HEK293 (cell line): ENCODE measurements around the gene CIB4.

Experiments
- CTCF ChIA-PET: fragments of 350-600 bp; formaldehyde crosslinking; extraction: SDS; loops from one replicate; lab custom pipeline; 2021; ENCODE audit warnings: antibody characterized with exemption; lab: Yijun Ruan, JAX
- POLR2A ChIA-PET: fragments of 300-600 bp; formaldehyde crosslinking; extraction: SDS; loops from one replicate; lab custom pipeline; 2020; ENCODE audit warnings: antibody characterized with exemption, inconsistent platforms; lab: Yijun Ruan, JAX
- H3K27ac ChIP-seq: fragments of 200-500 bp; sonication (Bioruptor generic); 2 replicates; pipeline ENCODE4 v1.5.1; 2014; ENCODE audit warnings: low read depth, low read length, control low read depth, inconsistent platforms; ENCODE audit errors: extremely low read depth
- H3K36me3 ChIP-seq, 2 experiments: fragments of 200-500 bp in 1 of 2; sonication (Bioruptor generic) in 1 of 2; 1 replicate in 1 of 2; 2 replicates in 1 of 2; pipeline ENCODE4 v1.5.1; 2014 to 2017; ENCODE audit warnings: inconsistent platforms in 2 of 2, low read length in 2 of 2; ENCODE audit not compliant: control insufficient read depth in 2 of 2, insufficient read depth in 1 of 2
- H3K4me1 ChIP-seq: fragments of 200-500 bp; sonication (Bioruptor generic); 2 replicates; pipeline ENCODE4 v1.5.1; 2014; ENCODE audit warnings: mild to moderate bottlenecking, low read length, inconsistent platforms; ENCODE audit not compliant: control insufficient read depth, insufficient read depth
- H3K4me3 ChIP-seq: 2 replicates; pipeline ENCODE4 v1.5.1; 2011; ENCODE audit warnings: low read depth, mild to moderate bottlenecking, control low read depth, low read length, moderate library complexity
- H3K9me3 ChIP-seq: fragments of 200-500 bp; sonication (Bioruptor generic); 2 replicates; pipeline ENCODE4 v1.5.1; 2014; ENCODE audit warnings: low read depth, low read length, inconsistent platforms; ENCODE audit not compliant: control insufficient read depth, insufficient read depth
- HOXA7 ChIP-seq: sonication (generic); formaldehyde crosslinking; IDR thresholded peaks from 2 replicates; pipeline ENCODE4 v1.8.1; 2022; ENCODE audit warnings: missing genetic modification reagents, borderline replicate concordance
- ZBTB21 ChIP-seq: fragments of 450-650 bp; formaldehyde crosslinking; IDR thresholded peaks from 2 replicates; pipeline ENCODE4 v1.5.1; 2017; ENCODE audit warnings: missing biosample characterization, missing genetic modification characterization
- ZFHX2 ChIP-seq: fragments of 450-650 bp; formaldehyde crosslinking; conservative IDR thresholded peaks from 2 replicates; pipeline ENCODE4 v1.5.1; 2016; ENCODE audit warnings: missing biosample characterization, missing genetic modification characterization
- ZNF146 ChIP-seq: fragments of 450-650 bp; formaldehyde crosslinking; IDR thresholded peaks from 2 replicates; pipeline ENCODE4 v1.5.1; 2016; ENCODE audit warnings: missing biosample characterization, missing genetic modification characterization
- ZNF214 ChIP-seq: fragments of 450-650 bp; formaldehyde crosslinking; IDR thresholded peaks from 2 replicates; pipeline ENCODE4 v1.5.1; 2017; ENCODE audit warnings: missing biosample characterization, mild to moderate bottlenecking, missing genetic modification characterization, borderline replicate concordance
- ZNF292 ChIP-seq: fragments of 450-650 bp; formaldehyde crosslinking; IDR thresholded peaks from 2 replicates; pipeline ENCODE4 v1.5.1; 2016; ENCODE audit warnings: low read depth, missing biosample characterization, missing genetic modification characterization, borderline replicate concordance
- ZNF324 ChIP-seq: fragments of 450-650 bp; formaldehyde crosslinking; IDR thresholded peaks from 2 replicates; pipeline ENCODE4 v1.5.1; 2016; ENCODE audit warnings: missing biosample characterization, missing genetic modification characterization
- ZNF561 ChIP-seq: fragments of 450-650 bp; IDR thresholded peaks from 2 replicates; pipeline ENCODE4 v1.5.1; 2018; ENCODE audit warnings: missing biosample characterization, missing genetic modification characterization, borderline replicate concordance
- ZNF626 ChIP-seq: fragments of 450-650 bp; sonication (Bioruptor Pico); formaldehyde crosslinking; IDR thresholded peaks from 2 replicates; pipeline ENCODE4 v1.5.1; 2018; ENCODE audit warnings: missing biosample characterization, missing genetic modification characterization, inconsistent platforms
- ZNF747 ChIP-seq: fragments of 450-650 bp; formaldehyde crosslinking; IDR thresholded peaks from 2 replicates; pipeline ENCODE4 v1.5.1; 2016; ENCODE audit warnings: missing biosample characterization, missing genetic modification characterization
- ZNF76 ChIP-seq: fragments of 450-650 bp; formaldehyde crosslinking; IDR thresholded peaks from 2 replicates; pipeline ENCODE4; 2016; ENCODE audit warnings: low read depth, missing biosample characterization, missing genetic modification characterization, borderline replicate concordance
- ZNF776 ChIP-seq: fragments of 450-650 bp; formaldehyde crosslinking; IDR thresholded peaks from 2 replicates; pipeline ENCODE4 v1.5.0; 2017; ENCODE audit warnings: missing biosample characterization, missing genetic modification characterization, borderline replicate concordance
- ZNF837 ChIP-seq: fragments of 450-650 bp; formaldehyde crosslinking; IDR thresholded peaks from 2 replicates; pipeline ENCODE4 v1.5.1; 2016; ENCODE audit warnings: missing biosample characterization, missing genetic modification characterization
- TF ChIP-seq, protein P1 (sequence below): fragments of 450-650 bp; formaldehyde crosslinking; IDR thresholded peaks from 2 replicates; pipeline ENCODE4 v1.5.1; 2016; ENCODE audit warnings: missing biosample characterization, missing genetic modification characterization
- TF ChIP-seq, protein P2 (sequence below): fragments of 450-650 bp; formaldehyde crosslinking; IDR thresholded peaks from 2 replicates; pipeline ENCODE4 v1.5.1; 2016; ENCODE audit warnings: missing biosample characterization, missing genetic modification characterization, low read depth
- TF ChIP-seq, protein P3 (sequence below): fragments of 450-650 bp; formaldehyde crosslinking; IDR thresholded peaks from 2 replicates; pipeline ENCODE4 v1.5.1; 2017; ENCODE audit warnings: missing biosample characterization, missing genetic modification characterization
- TF ChIP-seq, protein P4 (sequence below): fragments of 450-650 bp; formaldehyde crosslinking; IDR thresholded peaks from 2 replicates; pipeline ENCODE4 v1.5.1; 2016; ENCODE audit warnings: missing biosample characterization, missing genetic modification characterization

Gene CIB4

DNA sequence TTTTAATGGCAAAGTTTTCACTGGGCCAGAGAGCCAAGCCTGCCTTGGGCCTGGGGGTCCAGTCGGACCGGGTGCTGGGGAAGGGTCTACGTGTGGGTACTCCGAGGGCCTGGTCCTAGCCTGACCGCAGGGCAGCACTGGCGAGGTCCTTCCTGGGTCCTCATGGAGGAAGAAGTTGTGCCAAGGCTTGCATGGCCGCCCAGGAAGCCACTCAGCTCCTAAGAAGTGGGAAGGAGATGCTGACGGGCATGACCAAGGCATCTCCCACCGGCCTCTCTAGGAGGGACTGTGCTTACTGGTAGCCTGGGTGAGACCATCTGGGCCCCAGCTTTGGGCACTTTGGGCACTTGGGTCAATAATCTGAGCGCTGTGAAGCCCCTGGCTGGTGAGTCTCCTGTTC, 22.6 kb downstream of the CIB4 start (continued):
- no peak for TF ChIP-seq ZNF776
- no peak for TF ChIP-seq ZNF626
- TF ChIP-seq ZNF747 (tag by site-specific recombination): no peak
- TF ChIP-seq, protein P1, sequence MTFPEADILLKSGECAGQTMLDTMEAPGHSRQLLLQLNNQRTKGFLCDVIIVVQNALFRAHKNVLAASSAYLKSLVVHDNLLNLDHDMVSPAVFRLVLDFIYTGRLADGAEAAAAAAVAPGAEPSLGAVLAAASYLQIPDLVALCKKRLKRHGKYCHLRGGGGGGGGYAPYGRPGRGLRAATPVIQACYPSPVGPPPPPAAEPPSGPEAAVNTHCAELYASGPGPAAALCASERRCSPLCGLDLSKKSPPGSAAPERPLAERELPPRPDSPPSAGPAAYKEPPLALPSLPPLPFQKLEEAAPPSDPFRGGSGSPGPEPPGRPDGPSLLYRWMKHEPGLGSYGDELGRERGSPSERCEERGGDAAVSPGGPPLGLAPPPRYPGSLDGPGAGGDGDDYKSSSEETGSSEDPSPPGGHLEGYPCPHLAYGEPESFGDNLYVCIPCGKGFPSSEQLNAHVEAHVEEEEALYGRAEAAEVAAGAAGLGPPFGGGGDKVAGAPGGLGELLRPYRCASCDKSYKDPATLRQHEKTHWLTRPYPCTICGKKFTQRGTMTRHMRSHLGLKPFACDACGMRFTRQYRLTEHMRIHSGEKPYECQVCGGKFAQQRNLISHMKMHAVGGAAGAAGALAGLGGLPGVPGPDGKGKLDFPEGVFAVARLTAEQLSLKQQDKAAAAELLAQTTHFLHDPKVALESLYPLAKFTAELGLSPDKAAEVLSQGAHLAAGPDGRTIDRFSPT: no peak
- TF ChIP-seq ZNF324: no peak
- TF ChIP-seq ZNF837: no peak
- TF ChIP-seq ZNF292 (tag by site-specific recombination): no peak
- no peak for TF ChIP-seq ZBTB21 (tag by site-specific recombination)
- TF ChIP-seq ZNF76 (tag by site-specific recombination): no peak

DNA sequence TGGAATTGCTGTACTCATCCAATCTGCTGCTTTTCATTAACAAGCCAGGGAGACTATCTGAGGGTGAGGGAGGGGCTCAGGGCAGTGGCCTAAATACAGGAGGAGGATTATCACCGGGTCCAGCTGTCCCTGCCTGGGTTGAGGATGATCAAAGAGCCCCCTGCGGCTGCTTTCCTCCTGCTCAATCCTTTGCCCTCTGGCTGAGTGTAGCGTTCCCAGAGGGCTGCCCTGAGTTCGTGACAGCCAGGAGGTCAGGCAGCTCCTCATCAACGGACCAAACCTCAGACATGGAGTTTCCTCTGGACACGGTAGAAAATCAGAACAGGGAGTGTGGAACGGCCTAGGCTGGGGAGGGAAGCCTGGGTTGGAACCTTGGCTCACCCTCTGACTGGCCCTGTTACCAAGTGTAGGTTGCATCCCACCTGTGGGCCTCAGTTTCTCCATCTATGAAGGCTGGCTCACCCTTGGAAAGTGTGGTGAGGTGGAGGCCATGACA, 23.5 kb downstream of the CIB4 start:
- CTCF ChIA-PET: interaction anchor here (0.7 to 1.5 kb wide), 3 partner anchors 11 to 225 kb away, joined by 3 to 4 read pairs (median 3); no protein-coding TSS in a partner anchor
- peaks cover 6% of the 10 kb centered on the region; the same call in 1 of the 2 replicates for H3K4me1 ChIP-seq

DNA sequence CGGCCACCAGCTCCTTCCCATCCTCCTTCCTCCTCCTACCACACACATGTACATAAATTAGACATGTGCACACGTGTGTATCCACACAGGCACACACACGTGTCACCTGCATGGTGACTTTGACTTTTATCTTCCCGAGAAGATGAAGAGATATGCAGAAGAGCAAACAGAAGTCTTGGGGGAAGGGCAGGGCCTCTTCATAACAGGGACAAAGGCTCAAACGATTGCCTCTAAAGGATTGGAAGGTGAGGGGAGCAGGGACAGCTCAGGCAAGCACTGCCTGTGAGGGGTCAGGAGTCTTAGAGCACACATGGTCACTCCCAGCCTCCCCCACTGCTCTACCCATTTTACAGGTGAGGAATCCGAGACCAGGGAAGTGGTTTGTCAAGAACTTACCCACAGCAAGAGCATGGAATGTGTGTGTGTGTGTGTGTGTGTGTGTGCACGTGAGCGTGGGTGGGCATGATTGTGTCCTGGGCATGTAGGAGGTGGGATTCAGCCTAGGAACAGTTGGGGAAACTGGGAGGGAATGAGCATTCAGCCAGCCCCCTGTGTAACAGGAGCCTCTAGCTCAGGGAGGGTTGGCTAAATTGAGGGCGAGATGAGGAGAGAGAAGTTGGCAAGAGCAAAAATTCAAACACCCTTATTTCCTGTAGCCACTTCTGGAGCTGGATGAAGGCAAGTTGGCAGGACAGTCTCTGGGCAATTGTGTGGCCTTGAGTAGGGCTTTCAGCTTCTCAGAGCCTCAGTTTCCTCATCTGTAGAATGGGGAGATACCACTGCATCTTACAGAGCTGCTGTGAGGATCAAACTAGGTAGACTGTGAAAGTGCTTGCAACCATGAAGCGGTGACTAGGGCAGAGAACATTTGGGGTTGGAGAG, 24.2 kb downstream of the CIB4 start:
- Histone ChIP-seq H3K36me3 (no peaks in the 10 kb centered on the region), H3K27ac (no peak overlapping the region), H3K9me3 (no peaks in the 10 kb centered on the region), H3K4me3 (no peak overlapping the region), H3K4me1 (peaks cover 6% of the 10 kb centered on the region; the same call in 1 of the 2 replicates)
- ChIA-PET POLR2A (interaction anchor here (0.7 kb wide), 1 partner anchor 107 kb away, joined by 5 read pairs; no protein-coding TSS in a partner anchor), CTCF (interaction anchor here (0.6 to 1.5 kb wide), 5 partner anchors 10 to 326 kb away, joined by 3 to 4 read pairs (median 3); no protein-coding TSS in a partner anchor)
- no peak for TF ChIP-seq ZNF561 (tag by site-specific recombination)
- TF ChIP-seq, protein P2, sequence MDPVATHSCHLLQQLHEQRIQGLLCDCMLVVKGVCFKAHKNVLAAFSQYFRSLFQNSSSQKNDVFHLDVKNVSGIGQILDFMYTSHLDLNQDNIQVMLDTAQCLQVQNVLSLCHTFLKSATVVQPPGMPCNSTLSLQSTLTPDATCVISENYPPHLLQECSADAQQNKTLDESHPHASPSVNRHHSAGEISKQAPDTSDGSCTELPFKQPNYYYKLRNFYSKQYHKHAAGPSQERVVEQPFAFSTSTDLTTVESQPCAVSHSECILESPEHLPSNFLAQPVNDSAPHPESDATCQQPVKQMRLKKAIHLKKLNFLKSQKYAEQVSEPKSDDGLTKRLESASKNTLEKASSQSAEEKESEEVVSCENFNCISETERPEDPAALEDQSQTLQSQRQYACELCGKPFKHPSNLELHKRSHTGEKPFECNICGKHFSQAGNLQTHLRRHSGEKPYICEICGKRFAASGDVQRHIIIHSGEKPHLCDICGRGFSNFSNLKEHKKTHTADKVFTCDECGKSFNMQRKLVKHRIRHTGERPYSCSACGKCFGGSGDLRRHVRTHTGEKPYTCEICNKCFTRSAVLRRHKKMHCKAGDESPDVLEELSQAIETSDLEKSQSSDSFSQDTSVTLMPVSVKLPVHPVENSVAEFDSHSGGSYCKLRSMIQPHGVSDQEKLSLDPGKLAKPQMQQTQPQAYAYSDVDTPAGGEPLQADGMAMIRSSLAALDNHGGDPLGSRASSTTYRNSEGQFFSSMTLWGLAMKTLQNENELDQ (tag by site-specific recombination): no peak
- TF ChIP-seq ZFHX2 (tag by site-specific recombination): 0 out of 2 replicates have a peak, but pooled peaks have one; percentile 42
- no peak for TF ChIP-seq ZNF776
- TF ChIP-seq, protein P3, sequence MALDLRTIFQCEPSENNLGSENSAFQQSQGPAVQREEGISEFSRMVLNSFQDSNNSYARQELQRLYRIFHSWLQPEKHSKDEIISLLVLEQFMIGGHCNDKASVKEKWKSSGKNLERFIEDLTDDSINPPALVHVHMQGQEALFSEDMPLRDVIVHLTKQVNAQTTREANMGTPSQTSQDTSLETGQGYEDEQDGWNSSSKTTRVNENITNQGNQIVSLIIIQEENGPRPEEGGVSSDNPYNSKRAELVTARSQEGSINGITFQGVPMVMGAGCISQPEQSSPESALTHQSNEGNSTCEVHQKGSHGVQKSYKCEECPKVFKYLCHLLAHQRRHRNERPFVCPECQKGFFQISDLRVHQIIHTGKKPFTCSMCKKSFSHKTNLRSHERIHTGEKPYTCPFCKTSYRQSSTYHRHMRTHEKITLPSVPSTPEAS (tag by site-specific recombination): 0 out of 2 replicates have a peak, but pooled peaks have one; percentile 15
- TF ChIP-seq ZNF214 (tag by site-specific recombination): no peak
- TF ChIP-seq ZNF146 (tag by site-specific recombination): no peak
- no peak for TF ChIP-seq HOXA7

More for the DNA sequence above, 23.5 kb downstream of the CIB4 start:
- no peak overlapping the region for H3K4me3 ChIP-seq
- POLR2A ChIA-PET: no interaction called here
- TF ChIP-seq, protein P4, sequence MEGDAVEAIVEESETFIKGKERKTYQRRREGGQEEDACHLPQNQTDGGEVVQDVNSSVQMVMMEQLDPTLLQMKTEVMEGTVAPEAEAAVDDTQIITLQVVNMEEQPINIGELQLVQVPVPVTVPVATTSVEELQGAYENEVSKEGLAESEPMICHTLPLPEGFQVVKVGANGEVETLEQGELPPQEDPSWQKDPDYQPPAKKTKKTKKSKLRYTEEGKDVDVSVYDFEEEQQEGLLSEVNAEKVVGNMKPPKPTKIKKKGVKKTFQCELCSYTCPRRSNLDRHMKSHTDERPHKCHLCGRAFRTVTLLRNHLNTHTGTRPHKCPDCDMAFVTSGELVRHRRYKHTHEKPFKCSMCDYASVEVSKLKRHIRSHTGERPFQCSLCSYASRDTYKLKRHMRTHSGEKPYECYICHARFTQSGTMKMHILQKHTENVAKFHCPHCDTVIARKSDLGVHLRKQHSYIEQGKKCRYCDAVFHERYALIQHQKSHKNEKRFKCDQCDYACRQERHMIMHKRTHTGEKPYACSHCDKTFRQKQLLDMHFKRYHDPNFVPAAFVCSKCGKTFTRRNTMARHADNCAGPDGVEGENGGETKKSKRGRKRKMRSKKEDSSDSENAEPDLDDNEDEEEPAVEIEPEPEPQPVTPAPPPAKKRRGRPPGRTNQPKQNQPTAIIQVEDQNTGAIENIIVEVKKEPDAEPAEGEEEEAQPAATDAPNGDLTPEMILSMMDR (tag by site-specific recombination): no peak
- H3K9me3 ChIP-seq: no peaks in the 10 kb centered on the region
- H3K36me3 ChIP-seq: no peaks in the 10 kb centered on the region
- no peak overlapping the region for H3K27ac ChIP-seq
